CD4-positive, alpha-beta T cell treated with Interferon gamma for 1 hour (primary cell): ENCODE measurements around the gene SVIL.
"Not testable (repeated sequence)": the region's sequence is repeated elsewhere in the genome, so short reads cannot be mapped to it uniquely, and the experiment has no call there.

ENCODE experiments used
- DNase-seq: peaks from one replicate; pipeline ENCODE4 v3.0.0-alpha.2; 2020

SVIL gene

DNA sequence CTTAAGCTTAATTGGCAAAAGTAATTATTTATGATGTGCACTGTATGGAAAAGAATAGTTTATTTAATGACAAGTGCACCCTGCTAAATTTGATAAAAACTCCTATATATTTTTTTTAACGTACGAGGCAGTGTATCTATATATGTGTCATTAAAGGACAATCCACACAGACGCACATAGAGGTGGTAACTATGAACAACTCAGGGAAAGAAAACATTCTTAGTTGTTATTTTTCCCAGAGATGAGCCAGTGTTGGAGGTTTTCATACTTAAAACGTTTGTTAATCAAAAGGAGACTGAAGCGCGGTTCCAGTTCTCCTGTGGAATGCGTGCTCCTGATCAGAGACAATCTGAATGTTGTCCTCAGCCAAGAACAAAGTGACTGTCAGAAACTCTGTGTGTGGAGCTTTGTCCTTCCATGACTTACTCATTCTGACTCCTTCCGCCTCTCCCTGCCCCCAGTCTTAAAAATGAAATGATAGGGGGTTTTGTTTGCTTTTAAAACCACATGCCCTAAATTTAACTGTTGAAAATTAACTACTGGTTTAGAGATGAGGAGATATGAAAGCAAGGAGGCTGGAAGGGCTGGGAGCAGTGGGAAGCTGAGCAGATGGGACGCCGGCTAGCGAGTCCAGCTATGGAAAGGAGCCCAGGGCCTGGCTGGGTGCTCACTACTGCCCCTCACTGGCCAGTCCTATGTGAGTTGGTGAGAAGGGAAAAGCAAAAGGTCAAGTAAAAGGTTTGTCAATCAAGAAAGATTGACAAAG lies 99.6 kb downstream of the SVIL start:
- DNase-seq, result no peak

DNA sequence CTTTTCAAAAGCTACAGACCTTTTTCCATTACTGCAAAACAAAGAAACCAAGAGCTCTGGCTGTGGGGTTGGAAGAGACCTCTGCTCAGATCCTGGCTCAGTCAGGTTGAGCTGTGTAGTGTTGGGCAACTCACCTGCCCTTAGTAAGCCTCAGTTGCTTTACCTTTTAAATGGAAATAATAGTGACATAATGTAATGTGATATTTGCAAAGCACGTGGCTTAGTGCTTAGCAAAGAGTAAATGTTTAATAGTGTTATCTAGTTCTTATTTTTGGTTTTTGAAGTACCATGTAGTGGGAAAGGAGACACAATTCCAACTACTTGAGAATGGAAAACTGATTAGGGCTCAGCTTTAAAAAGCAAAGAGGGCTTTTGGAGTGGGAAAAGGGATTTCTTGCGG lies 100.2 kb downstream of the SVIL start:
- DNase-seq, result no peak

DNA sequence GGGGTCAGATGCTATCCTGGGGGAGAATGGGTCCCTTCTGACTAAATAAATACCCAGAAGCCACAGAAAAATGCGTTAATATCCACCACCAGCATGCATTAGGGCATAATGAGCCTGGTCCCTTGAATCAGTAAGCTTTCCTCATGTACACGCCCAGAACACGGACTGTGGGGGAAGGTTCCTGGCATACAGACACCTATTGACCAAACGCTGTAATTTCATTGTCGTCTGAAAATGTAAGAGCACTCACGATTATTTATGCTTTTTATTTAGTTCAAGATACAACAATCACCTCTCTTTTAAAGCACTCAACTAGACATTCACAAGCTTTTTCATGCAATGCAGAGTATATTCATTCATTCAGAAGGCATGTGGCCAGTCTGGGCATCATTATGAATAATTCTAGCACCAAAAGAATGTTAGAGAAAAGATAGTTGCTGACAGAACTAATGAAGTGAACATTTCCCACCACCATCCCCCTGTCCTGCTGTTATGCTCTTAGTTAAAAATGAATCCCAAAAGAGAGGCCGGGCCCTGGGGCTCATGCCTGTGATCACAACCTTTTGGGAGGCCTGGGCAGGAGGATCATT lies 101.0 kb downstream of the SVIL start:
- DNase-seq, result no peak

DNA sequence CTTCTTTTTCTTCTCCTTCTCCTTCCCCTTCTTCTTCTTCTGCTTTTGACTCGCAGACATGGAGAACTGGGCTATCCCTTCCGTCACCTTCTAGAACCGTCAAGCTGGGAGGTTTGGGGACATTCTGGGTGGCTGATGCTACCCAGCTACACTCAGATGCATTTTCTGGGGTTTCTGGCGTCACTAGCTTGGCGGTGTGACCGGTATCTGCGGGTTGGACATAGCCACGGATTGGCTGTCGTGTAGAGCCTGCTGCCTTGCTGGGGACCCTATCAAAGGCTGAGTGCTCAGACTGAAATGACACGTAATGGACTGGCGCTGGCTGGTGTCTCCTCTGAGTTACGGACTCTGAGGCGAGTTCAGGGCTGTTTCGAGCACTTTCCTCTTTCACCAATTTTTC lies 101.7 kb downstream of the SVIL start:
- DNase-seq, result no peak

DNA sequence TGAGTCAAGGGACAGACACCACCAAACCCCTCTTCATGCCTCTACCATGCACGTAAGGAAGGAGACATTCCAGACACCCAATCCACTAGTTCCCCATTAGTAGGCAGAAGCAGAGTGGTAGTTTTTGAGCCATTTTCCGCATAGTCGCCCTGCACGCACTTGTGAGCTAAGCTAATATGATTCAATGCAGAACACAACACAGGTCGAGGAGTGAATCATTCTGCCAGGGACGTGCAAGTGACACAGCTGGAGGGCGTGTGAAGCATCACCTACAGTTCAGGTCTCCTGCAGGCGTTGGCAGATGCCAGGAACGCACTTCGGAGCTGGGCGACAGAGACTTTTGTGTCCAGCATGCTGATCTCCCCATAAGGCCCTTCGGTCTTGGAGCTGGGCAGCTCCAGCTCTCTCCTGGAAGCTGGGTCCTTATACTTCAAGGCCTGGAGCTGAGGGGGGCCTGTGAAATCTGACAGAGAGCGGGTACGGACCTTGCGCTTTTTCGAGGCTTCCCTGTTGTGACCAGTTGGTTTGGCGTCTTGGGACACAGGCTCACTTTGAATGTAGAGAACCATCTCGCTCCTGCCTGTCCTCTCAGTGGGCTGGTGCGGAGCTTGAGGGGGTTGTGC lies 102.4 kb downstream of the SVIL start:
- DNase-seq, result no peak

DNA sequence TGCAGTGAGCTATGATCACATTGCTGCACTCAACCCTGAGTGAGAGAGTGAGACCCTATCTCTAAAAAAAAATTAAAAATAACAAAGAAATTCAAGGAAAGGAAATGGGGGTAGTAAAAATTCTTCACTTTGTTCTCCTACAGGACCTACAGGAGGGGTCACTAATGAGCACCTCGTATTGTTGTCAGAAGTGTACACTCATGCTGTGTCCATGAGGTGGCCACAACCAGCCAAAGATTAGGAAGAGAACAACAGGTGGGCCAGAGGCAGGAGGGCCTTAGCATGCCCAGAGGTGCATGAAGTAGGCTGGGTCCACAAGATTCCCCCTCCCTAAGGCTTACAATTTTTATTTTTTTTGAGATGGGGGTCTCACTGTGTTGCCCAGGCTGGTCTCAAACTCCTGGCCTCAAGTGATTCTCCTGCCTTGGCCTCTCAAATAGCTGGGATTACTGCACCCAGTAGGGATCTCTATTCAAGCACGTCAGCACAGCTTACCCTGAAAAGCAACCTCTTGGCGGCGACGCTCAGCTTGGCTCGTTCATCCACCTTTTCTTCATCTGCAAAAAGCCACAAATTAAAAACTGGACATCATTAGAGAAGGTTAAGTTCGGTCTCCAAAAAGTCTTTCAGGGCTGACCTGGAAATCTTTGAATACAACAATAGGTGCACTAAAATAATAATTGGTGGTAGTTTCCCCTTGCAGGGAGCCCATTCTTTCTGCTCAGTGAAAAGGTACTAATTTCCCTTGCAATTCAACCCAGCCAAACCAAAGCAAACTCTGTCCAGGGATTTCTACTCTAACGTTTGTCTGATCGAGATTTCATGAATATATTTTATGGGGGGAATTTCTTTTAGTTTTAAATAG lies 104.4 kb downstream of the SVIL start:
- DNase-seq, result no peak

DNA sequence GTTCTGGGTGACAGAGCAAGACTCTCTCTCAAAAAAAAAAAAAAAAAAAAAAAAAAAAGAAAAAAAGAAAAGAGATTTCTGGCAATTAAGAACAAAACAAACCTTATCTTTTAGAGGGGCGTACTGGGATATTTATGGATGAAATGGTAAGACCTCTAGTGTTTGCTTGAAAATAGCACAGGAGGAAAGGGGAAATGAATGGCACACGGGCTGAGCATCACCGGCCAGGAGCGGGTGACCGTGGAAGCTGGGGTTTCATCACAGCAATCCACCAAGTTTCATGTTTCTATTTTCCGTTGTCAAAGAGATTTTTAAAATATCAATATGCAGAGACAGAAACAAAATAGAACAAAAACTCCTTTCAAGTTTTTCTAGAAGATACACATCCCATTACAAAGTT lies 105.6 kb downstream of the SVIL start:
- DNase-seq, result no peak

DNA sequence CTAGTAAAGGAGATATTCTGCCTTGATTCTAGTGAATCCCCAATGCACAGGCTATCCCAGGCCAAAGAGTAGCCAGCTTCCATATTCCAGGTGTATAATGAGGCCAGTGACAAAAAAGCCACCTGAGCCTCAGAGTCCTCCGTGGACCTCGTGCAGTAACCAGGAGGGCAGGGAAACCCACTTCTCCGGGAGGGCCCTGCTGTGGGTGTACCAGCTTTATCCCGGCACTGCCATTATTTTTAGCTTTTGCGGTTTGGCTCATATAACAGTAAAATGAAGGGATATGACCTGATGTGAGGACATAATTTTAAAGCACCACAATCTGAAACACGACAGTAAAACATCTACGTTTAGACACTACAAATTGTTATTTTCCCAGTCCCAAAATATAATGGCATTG lies 109.0 kb downstream of the SVIL start:
- DNase-seq, result no peak

DNA sequence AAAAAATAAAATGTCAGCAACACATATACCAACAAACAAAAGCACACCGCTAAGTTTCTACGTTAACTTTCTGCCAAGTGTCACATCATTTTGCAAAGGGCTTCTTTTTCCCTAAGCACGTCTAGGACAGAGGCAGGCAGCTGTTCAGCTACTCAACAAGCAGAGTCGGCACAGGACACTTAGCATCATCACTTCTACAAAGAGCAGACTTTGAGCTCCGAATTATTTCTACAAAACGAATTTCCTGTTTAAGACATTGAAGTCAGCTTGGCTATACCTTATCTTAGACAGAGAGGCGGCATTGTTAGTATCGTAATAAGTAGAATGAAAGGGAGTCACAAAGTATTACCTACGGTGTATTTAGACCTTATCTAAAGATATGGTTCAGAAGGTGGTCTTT lies 110.1 kb downstream of the SVIL start:
- DNase-seq, result no peak

DNA sequence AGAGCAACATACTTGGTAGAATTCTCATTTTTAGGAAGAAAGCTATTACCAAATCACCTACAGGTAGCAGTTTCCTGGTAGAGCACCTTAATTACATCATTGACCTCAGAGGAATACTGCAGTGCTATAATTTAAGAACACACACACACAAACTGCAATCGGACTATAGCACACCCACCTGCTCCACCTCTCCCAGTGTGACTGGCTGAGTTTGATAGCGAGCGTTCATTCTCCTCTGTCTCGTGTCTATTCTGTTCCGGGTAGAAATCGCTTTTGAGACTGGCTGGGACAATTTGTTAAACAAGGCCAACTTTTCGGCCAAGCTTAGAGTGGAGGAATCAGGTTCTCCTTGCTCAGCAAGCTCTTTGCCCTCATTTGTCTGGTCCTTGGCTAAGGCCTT lies 110.5 kb downstream of the SVIL start:
- no peak for DNase-seq

DNA sequence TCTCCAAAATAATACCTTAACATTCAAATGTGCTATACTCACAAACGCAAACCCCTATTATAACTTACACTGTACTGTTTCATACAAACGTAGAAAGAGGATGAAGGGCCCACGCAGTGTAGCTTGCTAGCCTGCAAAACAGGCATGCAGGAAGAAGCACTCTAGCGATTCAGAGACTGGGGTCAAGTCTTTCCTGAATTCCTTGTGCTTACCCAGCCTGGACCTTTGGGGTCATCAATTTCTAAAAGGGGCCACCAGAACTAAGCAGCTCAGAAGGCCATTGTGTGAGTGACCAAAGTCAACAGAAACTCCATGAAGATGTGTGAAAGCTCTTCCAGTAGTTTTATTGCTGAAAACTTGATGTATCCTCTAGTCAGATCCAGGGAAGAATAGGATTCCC lies 111.9 kb downstream of the SVIL start:
- DNase-seq, result no peak

DNA sequence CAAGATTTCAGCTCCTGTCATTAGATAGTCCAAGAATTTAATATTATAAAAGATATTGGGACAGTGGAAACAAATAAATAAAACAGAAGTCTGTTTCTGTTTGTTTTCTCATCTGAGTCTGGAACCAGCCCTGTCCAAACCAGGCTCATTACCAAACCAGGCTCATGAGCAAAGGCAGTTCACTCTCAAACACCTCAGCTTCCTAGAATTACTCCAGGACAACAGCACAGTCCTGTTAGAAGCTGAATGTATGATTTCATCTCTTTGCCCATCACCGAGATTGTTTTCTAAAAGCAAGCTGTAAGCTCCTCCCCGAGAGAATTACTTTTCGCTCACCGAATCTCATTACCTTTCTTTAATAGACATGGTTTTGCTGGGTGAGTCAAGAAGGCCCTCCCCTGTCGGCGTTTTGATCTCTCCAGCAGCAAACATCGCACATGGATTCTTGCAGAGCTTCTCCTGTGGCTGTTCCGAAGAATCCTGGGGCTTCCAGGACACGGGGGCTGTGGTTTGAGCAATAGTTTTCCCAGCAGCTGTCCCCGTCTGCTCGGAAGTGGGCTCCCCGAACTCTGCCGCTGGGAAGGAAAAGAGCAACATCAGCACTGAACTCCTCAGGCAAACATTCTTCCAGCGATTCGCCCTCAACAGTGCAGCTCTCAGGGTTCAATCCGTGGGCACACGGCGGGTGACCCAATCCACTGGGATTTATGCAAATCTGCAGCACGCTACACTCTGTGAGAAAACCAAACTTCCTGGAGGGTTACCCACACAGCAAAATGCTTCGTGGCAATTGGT lies 112.5 kb downstream of the SVIL start:
- DNase-seq, result no peak

DNA sequence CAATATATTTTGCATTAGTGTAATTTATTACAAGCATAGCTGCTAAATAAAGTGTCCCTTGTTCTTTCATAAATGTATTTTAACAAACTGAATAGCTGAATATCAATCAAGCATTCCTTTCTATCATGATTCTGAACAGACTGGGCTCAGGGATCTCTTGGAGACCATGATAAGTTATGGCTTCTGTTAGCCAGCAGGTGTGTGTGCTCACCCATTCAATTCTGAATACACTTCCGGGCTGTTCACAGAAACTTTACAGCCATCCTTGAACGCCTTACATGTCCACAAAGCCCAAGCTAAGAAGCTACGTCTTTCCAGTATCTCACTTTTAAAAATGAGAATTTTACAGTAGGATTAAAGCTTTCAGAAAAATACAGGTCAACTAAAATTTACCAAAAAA lies 115.1 kb downstream of the SVIL start:
- DNase-seq, result no peak

DNA sequence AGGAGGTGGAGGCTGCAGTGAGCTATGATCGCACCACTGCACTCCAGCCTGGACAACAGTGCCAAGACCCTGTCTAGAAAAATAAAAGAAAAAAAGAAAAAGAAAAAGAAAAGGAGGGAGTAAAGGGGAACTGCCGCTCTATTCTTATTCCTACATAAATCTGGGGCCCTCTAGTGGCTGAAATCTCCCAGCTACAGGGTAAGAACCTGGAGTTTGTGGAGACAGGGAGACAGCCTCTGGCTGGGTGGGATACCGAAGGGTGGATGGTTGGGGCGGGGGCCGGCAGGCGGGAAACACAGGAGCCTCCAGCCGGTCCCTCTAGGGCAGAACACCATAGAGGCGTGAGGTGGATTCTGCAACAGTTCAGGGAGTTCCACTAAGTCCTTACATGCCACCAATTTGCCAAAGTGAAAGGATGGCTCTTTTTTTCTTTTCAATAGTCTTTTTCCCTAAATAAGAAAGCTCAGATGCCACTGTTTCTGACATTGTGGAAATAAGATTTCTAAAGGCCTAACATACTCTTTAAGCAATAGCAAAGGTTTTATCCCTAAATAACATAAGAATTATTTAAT lies 117.3 kb downstream of the SVIL start:
- no peak for DNase-seq

DNA sequence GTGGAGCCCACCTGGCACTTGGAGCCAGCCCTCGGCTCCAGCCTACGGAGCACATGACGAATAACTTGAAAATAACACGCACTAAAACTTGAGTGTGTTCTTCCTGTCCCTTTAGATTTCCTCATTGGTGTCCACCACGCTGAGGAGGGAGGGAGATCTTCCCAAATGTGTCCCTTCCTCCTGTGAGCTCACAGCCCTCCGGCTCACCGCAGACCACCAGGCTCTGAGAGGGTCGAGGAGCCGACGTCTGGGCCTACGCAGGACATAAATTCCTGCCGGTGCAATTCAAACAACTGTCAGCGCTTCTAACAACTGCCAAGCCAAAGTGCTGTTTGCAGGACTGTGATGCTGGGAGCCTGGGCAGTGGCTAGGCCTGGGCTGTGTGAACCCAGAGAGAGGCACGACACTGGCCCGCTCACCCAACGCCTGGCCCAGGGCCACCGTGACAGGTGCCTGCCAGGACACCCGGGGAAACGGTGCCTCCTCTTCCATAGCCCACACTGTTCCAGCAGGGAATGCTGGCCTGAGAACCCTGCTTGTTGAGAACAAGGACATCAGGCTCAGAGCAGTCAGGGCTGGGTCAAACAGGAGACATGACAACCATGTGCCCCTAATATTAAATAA lies 118.3 kb downstream of the SVIL start:
- not testable (repeated sequence) for DNase-seq

DNA sequence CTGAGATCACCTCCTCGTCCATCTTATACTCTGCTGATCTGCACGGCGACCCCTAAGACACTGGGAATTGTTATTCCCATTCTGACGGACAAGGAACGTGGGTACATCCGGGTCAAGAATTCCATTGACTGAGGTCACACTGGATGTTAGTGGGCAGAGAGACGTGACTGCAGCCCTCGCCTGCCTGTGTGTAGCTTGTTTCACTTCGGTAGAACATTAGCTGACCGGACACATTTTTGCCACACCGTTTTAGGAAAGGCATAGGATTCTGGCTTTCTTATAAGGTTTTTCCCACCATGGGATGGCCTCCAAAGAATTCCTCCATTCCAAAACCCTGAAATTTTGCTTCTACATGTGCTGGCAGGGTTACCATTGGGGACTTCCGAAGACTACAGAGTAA lies 118.9 kb downstream of the SVIL start:
- not testable (repeated sequence) for DNase-seq

DNA sequence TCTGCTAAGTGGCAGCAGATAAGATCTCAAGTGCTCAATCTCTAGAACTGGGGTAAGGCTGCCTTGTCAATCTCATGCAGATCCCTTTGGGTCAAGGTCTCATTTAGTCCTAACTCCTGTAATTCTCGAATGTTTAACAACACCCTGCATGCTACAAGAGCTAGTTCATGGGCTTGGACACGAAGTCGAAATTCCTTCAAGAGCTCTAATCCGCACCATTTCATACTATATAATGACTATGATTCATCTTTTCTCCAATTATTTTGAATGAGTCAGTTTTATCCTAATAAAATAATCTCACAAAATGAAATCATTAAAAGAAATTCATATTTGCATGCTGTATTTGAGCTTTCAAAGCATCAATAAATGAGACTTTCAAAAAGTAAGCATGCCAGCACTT lies 119.7 kb downstream of the SVIL start:
- not testable (repeated sequence) for DNase-seq

DNA sequence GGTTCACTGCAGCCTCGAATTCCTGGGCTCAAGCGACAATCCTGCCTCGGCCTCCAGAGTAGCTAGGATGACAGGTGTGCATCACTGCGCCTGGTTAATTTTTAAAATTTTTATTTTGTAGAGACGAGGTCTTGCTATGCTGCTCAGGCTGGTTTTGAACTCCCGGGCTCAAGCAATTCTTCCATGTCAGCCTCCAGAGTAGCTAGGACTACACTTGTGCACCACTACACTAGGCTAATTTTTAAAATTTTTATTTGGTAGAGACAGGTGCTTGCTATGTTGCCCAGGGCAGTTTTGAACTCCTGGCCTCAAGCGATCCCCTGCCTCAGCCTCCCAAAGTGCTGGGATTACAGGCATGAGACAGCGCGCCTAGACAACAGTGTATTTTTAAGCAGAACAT lies 120.5 kb downstream of the SVIL start:
- no peak for DNase-seq

DNA sequence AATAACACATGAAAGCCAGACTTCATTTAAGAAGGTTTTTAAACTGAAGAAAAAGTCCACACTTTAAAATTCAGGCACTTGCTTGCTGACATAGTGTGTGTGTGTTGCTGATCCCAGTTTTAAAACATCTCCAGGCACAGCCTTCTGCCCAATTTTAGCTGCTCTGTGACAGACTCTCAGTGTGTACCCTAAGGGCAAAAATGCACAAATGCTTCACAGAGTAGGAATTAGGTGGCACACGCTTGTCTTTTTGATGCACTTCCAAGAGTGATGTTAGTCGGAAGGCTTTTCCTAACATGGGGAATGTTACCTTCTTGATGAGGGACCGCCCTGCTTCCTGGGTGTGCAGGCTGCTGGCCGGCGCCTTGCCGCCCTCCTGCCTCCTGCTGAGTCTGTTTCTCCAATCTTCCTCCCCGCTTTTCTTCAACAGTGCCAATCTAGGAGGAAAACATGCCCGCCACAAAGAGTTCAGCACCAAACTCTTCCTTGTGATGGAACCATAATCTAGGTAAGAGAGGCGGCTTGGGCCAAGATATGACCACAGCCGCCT lies 122.3 kb downstream of the SVIL start:
- no peak for DNase-seq

DNA sequence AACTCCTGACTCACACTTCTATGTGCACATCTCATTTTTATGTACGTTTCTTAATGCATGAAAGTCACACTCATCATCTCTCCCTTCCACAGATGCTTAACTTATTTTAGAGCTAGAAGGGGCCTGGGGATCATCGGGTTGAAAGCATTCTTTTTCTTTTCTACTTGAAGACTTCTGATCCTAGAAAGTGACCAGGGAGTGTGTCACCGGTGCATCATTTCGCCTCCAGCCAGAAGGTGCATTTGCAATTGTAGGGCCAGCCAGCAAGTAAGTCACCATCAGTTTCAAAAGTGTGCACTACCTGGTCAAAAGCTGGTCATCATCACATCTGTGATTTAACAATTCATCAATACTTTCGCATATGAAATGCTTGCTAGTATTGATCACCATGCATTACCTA lies 123.0 kb downstream of the SVIL start:
- not testable (repeated sequence) for DNase-seq

DNA sequence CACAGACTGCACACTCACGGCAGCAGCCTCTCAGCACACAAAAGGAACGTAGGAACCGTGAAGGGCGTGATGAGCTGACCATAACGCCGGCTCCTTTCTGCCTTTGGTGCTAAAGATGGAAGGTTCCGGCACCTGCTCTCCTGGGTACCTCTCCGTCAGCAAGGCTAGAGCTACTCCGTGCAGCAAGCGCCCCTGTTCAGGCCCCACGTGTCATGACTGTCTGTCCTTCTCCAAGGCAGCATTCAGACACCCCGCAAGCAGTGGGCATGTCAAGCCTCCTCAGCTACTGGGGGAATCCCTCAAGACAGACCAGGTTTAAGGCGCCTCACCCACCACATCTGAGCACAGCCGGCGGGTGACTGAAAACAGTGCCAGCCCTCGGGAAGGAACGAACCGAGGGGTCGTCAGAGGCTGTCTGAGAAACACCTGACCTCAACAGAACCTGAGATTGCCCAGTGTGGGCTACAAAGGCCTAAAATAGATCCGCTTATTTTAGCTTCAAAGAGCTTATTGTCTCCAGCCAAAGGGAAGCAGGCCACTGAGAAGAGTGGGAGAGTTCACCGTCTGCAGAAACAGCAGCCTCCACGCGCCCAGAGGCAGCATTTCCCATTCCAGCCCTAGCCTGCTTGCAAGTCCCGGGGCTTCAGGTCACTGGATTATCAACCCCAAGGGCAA lies 124.2 kb downstream of the SVIL start:
- DNase-seq, result not testable (repeated sequence)
